ENCODE data around the gene RPS21. TPM values are rescaled to one million over a fixed set of nuclear protein-coding genes. Genes with fewer than 3 reads are reported as not detected.
"Not testable (repeated sequence)": the region's sequence is repeated elsewhere in the genome, so short reads cannot be mapped to it uniquely, and the experiment has no call there.

RPS21 gene
- total RNA-seq, 4 donors from 2014 or later = 585 to 2,728 (median 1,375) TPM

DNA sequence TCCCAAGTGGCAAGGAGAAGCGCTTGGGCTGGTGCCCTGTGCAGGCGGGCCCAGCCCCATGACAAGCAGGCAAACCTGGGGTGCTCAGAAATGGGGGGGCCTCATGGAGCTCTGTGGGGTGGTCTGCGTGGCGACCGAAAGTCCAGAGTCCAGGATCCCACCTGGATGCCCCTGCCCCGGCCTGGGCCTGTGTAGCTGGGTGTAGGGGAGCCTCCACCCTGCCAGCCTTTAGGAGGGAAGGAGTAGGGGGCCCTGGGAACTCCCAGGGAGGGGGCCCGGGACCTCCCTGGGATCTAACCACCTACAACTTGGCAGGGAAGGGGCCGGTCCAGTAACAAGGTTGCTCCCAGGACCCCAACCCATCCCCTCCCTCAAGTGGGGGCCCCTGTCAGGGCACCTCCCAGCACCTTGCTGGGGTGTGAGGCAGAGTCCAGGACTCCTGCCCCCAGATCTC lies 15.3 kb upstream of the RPS21 start:
- WGBS, 2 donors (ENCODE audit: low coverage in 1 of 2) = 85% methylated on average over 4 of the region's 8 CpGs; no CpG with 5 or more reads in 1 of the 2 donors
- H3K4me3 ChIP-seq = no peak overlapping the region
- no peaks in the 10 kb centered on the region for H3K9me3 ChIP-seq
- H3K4me1 ChIP-seq = peaks cover 56 to 71% (median 63%) of the 10 kb centered on the region in 4 donors
- intact Hi-C loops (cut with DNase I; ENCODE audit: low total_unique reads) = no loop called here
- no peaks in the 10 kb centered on the region for H3K36me3 ChIP-seq
- TF ChIP-seq POLR2AphosphoS5 (IDR thresholded peaks at IDR 0.05) (no peak), EP300 (IDR thresholded peaks at IDR 0.05; ENCODE audit: low read depth) (no peak), POLR2A (IDR thresholded peaks at IDR 0.05) (no peak)
- TF ChIP-seq, protein P1, sequence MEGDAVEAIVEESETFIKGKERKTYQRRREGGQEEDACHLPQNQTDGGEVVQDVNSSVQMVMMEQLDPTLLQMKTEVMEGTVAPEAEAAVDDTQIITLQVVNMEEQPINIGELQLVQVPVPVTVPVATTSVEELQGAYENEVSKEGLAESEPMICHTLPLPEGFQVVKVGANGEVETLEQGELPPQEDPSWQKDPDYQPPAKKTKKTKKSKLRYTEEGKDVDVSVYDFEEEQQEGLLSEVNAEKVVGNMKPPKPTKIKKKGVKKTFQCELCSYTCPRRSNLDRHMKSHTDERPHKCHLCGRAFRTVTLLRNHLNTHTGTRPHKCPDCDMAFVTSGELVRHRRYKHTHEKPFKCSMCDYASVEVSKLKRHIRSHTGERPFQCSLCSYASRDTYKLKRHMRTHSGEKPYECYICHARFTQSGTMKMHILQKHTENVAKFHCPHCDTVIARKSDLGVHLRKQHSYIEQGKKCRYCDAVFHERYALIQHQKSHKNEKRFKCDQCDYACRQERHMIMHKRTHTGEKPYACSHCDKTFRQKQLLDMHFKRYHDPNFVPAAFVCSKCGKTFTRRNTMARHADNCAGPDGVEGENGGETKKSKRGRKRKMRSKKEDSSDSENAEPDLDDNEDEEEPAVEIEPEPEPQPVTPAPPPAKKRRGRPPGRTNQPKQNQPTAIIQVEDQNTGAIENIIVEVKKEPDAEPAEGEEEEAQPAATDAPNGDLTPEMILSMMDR (IDR thresholded peaks at IDR 0.05) = no peak
- no peak for DNase-seq
- H3K27me3 ChIP-seq = peaks cover 47% of the 10 kb centered on the region
- in situ Hi-C loops (cut with MboI; ENCODE audit: low pct_ligation_motif_present in 1 of 4, low pct_unique_long_range_greater_than_20kb in 1 of 4, low sequenced_read_pairs in 3 of 4) = no loop called here
- peak overlapping the region; percentile 86 to 97 (median 88) for H3K27ac ChIP-seq

DNA sequence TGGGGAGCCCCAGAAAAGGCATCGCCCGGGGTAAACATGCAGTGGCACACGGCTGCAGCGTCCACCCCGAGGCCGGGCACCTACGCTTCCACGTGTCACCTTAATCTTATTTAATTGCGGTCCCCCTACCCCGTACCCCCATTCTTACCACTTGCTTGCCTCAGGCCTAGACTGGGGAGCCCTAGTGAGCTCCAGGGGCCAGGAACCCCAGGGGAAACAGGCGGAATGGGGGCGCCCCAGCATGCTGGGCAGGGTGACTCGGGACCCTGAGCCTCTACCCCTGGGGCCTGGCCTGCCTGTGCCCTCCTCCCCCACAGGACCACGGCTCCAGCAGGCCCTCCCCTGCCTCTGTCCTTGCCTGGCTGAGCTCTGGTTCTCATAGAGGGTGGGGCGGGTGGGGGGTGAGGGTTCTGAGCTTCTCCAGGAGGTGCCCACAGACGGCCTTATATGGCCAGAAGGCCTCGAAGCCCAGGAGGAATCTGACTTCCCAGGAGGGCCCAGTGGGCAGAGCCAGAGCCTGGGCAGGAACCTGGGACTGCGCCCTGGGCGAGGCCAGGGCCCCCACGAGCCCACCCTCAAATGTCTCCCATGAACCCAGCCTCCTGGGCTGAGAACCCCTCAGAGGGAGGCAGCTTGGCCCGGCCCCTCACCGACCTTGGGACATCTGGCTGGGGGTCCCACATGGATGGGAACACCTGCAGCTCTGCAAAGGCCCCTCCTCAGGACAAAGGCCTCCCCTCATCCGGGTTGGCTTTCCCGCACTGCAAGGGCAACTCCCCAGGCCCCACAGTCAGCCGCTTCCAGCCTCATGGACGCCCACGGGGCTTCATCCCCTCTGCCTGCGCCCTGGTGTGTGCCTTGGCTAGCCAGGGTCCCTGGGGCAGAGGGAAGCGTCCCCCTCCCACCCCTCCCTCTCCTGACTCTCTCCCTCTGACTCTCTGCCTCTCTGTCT lies 14.6 kb upstream of the RPS21 start:
- no peak for DNase-seq
- Histone ChIP-seq H3K4me3 (no peak overlapping the region), H3K27me3 (peaks cover 43% of the 10 kb centered on the region), H3K36me3 (no peaks in the 10 kb centered on the region), H3K9me3 (no peaks in the 10 kb centered on the region), H3K4me1 (peaks cover 57 to 72% (median 67%) of the 10 kb centered on the region in 4 donors), H3K27ac (peak overlapping the region; percentile 86 to 97 (median 88))
- 64 to 65% methylated on average over 3 to 23 of the region's 29 CpGs for WGBS, 2 donors (ENCODE audit: low coverage in 1 of 2)
- in situ Hi-C loops (cut with MboI; ENCODE audit: low pct_ligation_motif_present in 1 of 4, low pct_unique_long_range_greater_than_20kb in 1 of 4, low sequenced_read_pairs in 3 of 4) = no loop called here
- TF ChIP-seq POLR2AphosphoS5 (IDR thresholded peaks at IDR 0.05) = no peak
- TF ChIP-seq, protein P1 (IDR thresholded peaks at IDR 0.05) = no peak
- TF ChIP-seq EP300 (IDR thresholded peaks at IDR 0.05; ENCODE audit: low read depth) = no peak
- no peak for TF ChIP-seq POLR2A (IDR thresholded peaks at IDR 0.05)
- intact Hi-C loops (cut with DNase I; ENCODE audit: low total_unique reads) = no loop called here

DNA sequence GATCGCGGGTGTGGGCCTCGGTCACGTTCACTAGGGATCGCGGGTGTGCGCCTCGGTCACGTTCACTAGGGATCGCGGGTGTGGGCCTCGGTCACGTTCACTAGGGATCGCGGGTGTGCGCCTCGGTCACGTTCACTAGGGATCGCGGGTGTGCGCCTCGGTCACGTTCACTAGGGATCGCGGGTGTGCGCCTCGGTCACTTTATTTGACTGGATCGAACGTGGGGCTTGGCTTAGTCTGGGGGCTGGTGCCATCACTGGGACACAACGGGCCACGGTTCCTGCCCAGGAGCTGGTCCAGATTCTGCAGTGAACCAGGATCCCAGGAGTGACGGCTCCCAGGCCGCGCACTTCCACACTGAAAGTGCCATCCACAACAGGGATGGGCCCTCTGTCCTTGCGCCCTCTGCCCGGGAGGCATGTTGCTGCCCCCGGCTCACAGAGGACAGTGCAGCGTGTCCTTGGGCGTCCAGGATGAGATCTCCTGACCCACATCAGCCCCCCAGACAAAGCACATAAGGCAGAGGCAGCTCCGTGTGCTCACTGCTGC lies 13.2 kb upstream of the RPS21 start:
- H3K4me3 ChIP-seq; H3K9me3 ChIP-seq; DNase-seq; H3K36me3 ChIP-seq; in situ Hi-C loops (cut with MboI; ENCODE audit: low pct_ligation_motif_present in 1 of 4, low pct_unique_long_range_greater_than_20kb in 1 of 4, low sequenced_read_pairs in 3 of 4): not testable (repeated sequence)
- peaks cover 43 to 69% (median 59%) of the 10 kb centered on the region in 4 donors for H3K4me1 ChIP-seq
- peak overlapping the region; percentile 61 to 88 (median 77) for H3K27ac ChIP-seq
- intact Hi-C loops (cut with DNase I; ENCODE audit: low total_unique reads) = loop anchor here (2.0 kb wide), 1 partner anchor 21 kb away; no protein-coding TSS in a partner anchor
- H3K27me3 ChIP-seq = peaks cover 29% of the 10 kb centered on the region
- 86 to 97% methylated on average over 6 to 20 of the region's 40 CpGs for WGBS, 2 donors (ENCODE audit: low coverage in 1 of 2)

DNA sequence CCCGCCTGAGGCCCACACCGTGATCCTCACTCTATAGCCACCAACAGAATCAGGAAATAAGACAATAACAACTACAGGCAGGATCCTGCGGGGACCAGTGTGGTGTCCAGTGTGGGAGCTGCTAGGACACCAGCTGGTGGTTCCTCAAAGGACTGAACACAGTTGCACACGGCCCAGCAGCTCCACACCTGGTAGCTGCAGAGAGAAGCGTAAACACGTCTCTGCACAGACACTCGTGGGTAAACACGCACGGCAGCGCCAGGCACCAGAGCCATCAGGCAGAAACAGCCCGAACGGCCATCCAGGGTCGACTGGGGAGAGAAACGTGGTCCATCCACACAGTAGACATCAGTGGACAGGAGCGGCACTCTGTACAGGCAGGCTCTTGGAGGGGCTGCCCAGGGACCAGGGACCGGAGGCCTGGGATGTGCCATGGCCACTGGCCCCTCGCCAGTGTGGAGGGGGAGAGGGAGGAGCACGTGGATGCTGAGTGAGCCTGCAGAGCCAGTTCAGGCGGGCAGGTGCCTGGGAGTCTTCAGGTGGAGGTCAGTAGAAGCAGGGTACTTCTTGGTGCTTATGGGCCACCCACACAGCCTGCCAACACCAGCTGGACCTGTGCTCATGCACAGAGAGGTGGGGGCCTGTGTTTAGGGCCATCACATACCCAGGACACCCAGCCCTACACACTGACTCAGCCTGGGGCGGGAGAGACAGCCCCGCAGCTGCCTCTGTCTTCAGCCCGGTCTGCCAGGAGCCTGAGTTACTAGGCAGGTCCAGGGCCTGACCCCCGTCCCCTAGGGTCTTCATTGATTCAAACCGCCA lies 12.4 kb upstream of the RPS21 start:
- WGBS, 2 donors (ENCODE audit: low coverage in 1 of 2) = 39% methylated on average over 24 of the region's 24 CpGs; no CpG with 5 or more reads in 1 of the 2 donors
- H3K27ac ChIP-seq = peak overlapping the region; percentile 61 to 88 (median 77)
- peaks cover 35 to 61% (median 51%) of the 10 kb centered on the region in 4 donors for H3K4me1 ChIP-seq
- TF ChIP-seq POLR2A (IDR thresholded peaks at IDR 0.05) = no peak
- TF ChIP-seq POLR2AphosphoS5 (IDR thresholded peaks at IDR 0.05) = no peak
- intact Hi-C loops (cut with DNase I; ENCODE audit: low total_unique reads) (loop anchor here (2.0 to 5.0 kb wide), 2 partner anchors 22 to 32 kb away; no protein-coding TSS in a partner anchor), in situ Hi-C loops (cut with MboI; ENCODE audit: low pct_ligation_motif_present in 1 of 4, low pct_unique_long_range_greater_than_20kb in 1 of 4, low sequenced_read_pairs in 3 of 4) (no loop called here)
- DNase-seq = no peak
- H3K4me3 ChIP-seq = no peak overlapping the region
- H3K9me3 ChIP-seq = no peaks in the 10 kb centered on the region
- peaks cover 21% of the 10 kb centered on the region for H3K27me3 ChIP-seq
- no peaks in the 10 kb centered on the region for H3K36me3 ChIP-seq

Measured in transverse colon (tissue), 4 donors.